ENCODE results near the gene PCNA.

The PCNA gene

GRCh38 chr20:5119435-5120184 is at the start of gene PCNA:
Gene PCNA (minus strand): TSS chr20:5119958. CDS start chr20:5119798, 160 bp downstream.
- peak; percentile 82 to 85 for DNase-seq (ENCODE audit: low read depth in 2 of 2)

GRCh38 chr20:5168651-5169396 is 49.1 kb upstream of the PCNA start:
- no peak for DNase-seq (ENCODE audit: low read depth in 2 of 2)

GRCh38 chr20:5164645-5165625 is 45.2 kb upstream of the PCNA start:
- no peak for DNase-seq (ENCODE audit: low read depth in 2 of 2)

GRCh38 chr20:5161536-5162164 is 41.9 kb upstream of the PCNA start:
- no peak for DNase-seq (ENCODE audit: low read depth in 2 of 2)

- DNase-seq (ENCODE audit: low read depth in 2 of 2): no peak
Observed at GRCh38 chr20:5160882-5161281, 41.1 kb upstream of the PCNA start.

GRCh38 chr20:5159928-5160327 is 40.2 kb upstream of the PCNA start:
- no peak for DNase-seq (ENCODE audit: low read depth in 2 of 2)

- DNase-seq (ENCODE audit: low read depth in 2 of 2): no peak
Observed at GRCh38 chr20:5156675-5157448, 37.1 kb upstream of the PCNA start.

GRCh38 chr20:5155404-5155803 is 35.6 kb upstream of the PCNA start:
- DNase-seq (ENCODE audit: low read depth in 2 of 2): no peak

GRCh38 chr20:5154543-5154925 is 34.8 kb upstream of the PCNA start:
- no peak for DNase-seq (ENCODE audit: low read depth in 2 of 2)

GRCh38 chr20:5153612-5154542 is 34.1 kb upstream of the PCNA start:
- no peak for DNase-seq (ENCODE audit: low read depth in 2 of 2)

GRCh38 chr20:5153152-5153467 is 33.4 kb upstream of the PCNA start:
- DNase-seq (ENCODE audit: low read depth in 2 of 2): no peak

- DNase-seq (ENCODE audit: low read depth in 2 of 2): no peak
Observed at GRCh38 chr20:5150226-5151076, 30.7 kb upstream of the PCNA start.

- DNase-seq (ENCODE audit: low read depth in 2 of 2): no peak
Observed at GRCh38 chr20:5149892-5150225, 30.1 kb upstream of the PCNA start.

- DNase-seq (ENCODE audit: low read depth in 2 of 2): no peak
Observed at GRCh38 chr20:5148581-5148980, 28.8 kb upstream of the PCNA start.

- no peak for DNase-seq (ENCODE audit: low read depth in 2 of 2)
Observed at GRCh38 chr20:5146871-5147592, 27.3 kb upstream of the PCNA start.

- no peak for DNase-seq (ENCODE audit: low read depth in 2 of 2)
Observed at GRCh38 chr20:5146099-5146668, 26.4 kb upstream of the PCNA start.

GRCh38 chr20:5145365-5146098 is 25.8 kb upstream of the PCNA start:
- no peak for DNase-seq (ENCODE audit: low read depth in 2 of 2)

All from fibroblast of skin of left biceps (primary cell).